Activated CD8-positive, alpha-beta memory T cell treated with anti-CD3 and anti-CD28 coated beads for 1 hour (primary cell): Measurements from ENCODE around the gene CTRB1.
"Not testable (repeated sequence)": the region's sequence is repeated elsewhere in the genome, so short reads cannot be mapped to it uniquely, and the experiment has no call there.

Experiments
- DNase-seq, 2 donors: peaks; one replicate each; pipeline ENCODE4 v3.0.0-alpha.2; 2020; ENCODE audit warnings: low read depth in 1 of 2; ENCODE audit errors: extremely low read depth in 1 of 2

The CTRB1 gene

DNA sequence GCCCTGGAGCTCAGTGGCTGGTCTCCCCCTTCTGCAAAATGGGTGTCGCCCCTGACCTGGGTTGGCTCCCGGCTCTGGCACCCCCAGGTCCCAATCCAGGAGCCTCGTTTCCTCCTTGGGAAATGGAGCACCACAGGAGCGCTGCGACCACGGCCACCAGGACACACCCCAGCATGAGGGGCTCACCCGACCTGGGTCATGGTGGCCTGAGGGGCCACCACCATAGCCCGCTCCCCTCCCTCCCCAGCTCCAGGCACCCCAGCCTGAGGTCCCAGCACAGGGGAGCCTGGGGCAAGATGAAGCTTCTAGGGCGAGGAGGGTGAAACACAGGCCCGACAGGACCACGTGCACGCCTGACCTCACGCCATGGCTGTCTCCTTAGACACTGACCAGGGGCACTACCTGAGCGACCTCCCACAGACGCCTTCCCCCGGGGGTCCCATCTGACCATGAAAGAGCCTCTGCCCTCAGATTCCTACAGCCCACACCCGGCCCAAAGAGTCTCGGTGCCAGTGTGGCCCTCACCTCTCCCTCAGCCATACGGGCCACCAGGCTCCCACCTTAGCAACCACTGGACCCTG is 20.8 kb downstream of the CTRB1 start:
- no peak for DNase-seq

DNA sequence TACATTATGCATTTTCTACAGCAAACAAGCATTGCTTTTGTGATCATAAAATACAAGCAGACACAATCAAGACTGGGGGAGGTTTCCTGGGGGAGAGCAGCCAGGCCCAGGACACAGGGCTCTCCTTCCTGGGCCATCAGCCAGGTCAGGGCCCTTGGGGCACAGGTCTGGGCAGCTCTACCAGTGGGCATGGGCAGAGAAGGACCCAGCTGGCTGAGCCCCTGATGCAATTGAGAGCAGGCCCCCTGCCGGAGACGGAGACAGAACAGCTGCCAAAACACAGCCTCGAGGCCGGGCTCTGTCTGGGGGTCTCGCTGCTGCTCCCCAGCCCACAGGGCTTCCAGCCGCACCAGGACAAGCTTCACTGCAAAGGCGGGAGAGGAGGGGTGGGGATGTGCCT is 21.8 kb downstream of the CTRB1 start:
- DNase-seq = not testable (repeated sequence)

DNA sequence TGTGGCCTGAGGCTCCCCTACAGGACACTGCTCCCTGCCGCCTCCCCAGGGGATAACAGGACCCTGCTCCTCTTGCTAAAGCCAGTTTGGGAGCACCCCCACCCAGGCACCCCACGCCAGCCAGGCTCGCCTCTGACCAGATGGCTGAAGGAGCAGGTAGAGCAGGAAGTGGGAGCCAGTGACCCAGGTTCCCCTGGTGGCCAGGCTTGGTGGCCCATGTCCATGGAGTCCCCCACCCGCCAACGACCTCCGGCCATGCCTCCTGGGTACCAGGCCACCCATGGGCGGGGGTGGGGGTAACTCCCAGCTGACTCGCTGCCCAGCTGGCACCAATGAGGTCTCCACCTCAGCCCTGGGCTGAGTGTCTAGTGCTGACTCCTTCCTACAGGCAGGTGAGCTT is 22.6 kb downstream of the CTRB1 start:
- no peak for DNase-seq

DNA sequence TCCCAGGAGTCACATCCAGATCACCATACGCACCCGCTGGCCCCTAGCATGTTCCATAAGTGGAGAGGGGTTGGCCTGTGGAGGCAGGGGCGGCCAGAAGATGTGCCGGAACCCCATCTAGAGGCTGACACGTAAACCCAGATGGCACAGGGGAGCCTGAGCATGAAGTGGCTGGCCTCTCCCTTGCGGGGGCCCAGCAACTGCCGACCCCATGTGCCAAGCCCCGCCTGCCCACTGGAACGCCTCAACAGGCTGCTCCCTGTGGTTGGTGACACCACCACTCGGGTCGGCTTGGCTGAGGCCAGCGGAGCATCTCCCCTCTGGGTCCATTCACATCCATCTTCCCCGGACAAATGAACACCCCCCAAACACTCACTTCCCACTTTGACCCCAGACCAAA is 23.2 kb downstream of the CTRB1 start:
- DNase-seq = no peak

DNA sequence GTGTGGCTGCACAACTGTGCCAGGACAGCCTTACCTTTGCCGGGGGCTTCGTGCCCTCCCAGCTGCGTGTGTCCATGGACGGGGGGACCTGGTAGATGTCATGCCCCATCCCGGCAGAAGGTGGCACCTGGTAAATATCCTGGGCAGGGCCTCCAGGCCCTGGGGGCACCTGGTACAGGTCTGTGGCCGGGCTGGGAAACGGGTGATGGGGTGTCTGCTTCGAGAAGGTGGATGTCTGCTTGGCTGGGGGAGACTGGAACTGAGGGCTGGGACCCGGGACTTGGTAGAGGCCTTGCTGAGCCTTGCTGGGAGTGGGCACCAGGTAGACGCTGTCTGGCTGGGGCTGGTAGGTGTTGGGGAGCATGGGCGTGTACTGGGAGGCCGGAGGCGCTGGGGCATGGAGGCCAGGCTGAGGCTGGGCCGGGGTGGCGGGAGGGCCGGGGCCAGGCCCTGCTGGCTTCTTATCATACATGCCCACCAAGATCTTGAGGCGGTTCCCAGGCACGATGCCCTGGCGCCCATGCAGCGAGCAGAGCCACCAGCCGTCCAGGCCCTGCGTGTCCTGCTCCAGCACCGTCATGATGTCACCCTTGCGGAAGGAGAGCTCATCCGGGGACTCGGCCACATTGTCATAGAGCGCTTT is 23.8 kb downstream of the CTRB1 start:
- not testable (repeated sequence) for DNase-seq

DNA sequence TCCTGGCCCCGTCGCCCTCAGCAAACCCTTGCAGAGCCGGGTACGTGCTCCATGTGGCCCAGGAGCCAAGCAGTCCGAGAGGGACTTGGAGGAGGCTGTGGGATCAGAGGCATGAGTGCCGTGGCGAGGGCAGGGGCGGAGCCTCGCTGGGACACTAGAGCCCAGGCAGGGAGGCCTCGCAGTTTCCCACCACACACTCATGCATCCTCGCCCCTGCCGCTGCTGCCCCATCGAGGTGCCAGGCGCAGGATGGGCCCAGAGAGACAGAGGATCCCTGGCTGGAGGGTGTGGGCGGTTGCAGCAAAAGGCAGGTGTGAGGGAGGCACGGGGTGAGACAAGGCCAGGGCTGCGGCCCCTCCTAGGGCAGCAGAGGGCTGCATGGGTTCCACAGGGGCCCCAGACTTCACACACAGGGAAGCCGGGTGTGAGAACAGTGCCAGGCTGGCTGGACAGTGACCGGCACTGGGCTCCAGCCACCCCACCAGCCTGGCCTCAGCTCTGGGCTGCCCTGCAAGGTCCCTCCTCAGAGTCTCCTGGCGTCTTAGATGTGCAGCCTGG is 25.0 kb downstream of the CTRB1 start:
- DNase-seq = no peak

DNA sequence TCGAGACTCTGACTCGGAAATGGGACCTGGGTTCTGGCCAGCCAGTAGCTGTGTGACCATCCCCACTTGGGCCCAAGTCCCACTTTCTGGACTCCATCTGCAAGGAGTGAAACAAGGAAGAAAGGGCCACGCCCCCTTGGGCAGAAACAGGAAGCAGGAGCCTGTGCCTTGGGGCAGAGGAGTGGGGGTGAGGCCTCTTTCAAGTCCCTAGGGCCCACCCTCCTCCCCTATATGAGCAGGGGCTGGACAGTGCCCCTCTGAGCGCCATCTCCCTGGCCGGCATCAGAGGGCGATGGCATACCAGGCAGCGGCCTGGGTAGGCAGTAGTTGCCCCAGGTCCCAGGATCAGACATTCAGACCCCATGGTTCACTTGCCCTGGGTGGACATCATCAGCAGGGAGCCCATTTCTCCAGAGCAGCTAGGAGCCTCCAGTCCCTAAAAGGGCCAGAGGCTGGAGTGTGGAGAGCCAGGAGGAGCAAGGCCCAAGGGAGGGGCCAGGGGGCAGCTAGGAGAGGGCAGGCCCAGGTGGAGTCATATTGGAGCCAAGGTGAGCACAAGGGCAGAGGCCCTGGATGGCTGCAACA is 25.5 kb downstream of the CTRB1 start:
- no peak for DNase-seq

DNA sequence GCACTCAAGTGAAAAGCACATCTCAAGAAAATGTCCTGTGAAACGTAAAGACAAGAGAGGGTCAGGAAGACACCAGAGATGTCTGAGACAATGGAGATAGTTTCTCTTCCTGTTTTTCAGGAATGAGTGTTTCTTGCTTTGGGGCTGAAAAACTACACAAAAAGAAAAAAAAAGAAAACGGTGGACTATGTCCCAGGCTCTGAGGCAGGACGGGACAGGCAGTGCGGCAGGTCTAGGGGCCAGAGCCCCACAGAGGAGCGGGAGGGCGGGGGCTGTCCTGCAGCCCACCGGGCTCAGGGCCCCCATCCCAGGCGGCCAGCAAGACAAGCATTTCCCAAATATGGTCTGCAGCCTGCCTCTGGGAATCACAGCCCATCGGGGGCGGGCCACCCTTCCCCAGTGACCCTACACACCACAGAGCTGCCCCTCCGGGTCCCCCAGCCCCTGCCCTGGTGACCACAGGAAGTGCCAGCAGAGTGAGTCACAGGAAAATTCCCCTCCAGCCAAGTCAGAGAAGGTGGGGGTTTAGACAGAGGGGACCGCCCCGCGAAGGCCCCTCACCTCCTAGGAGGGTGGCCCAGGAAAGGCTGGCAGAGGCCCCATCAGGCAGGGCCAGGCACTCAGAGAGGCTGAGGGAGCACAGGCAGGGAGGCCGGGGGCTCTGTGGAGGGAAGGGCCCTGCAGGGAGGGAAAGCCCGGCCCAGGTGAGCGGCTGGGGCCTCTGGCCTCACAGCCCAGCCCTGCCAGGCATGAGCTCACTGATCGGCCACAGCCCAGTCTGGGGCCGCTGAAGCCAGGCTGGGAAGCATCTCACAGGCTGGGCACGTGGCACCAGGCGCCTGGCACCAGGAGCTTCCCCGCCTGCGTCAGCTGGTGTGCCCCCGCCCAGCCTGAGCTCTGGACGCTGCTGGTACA is 26.3 kb downstream of the CTRB1 start:
- DNase-seq = no peak

DNA sequence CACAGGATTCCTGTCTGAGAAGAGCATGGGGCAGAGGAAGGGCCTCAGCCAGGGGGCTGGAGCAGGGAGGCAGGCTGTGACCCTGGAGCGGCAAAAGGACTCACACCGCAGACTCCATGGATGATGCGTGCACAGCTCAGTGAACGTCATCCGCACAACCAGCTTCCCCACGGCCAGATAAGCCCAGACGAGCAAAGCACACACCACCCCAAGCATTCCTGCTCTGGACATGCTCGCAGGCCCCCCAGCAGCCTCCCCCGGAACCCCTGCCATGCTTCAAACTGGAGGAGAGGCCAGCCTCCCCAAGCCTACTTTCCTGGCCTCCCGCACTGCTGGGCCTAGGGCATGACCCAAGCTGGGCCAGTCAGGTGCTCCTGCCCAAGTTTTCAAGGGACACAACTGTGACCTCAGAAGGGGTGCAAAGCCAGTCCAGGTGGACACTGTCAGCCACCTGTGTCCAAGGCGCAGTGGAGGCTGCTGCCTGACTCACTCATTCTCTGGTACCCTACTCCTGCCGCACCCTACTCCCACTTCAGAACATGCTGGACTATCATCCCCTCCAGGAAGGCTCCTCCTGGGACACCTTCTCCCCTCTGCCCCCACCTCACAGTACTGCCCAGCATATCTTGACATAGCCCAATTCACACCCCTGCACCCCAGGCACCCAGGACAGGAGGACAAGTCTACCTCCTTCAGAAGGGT is 27.9 kb downstream of the CTRB1 start:
- no peak for DNase-seq

DNA sequence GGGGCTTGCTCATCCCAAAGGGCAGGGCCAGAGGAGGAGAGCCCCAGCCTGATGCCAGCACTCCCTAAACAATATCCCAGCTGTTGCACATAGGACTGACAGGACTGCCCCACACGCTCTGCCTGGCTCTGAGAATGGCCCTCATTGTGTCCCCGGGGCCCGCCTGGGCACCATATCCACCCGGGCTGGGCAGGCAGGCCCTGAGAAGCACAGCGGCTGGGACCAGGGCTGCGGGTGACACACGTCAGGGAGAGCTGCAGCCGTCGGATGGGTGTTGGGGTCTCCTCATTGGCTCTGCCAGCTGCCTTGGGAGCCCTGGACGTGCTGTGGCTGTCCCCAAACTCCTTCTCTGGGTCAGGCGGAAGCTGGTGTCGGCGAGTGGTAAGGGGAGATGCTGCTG is 28.5 kb downstream of the CTRB1 start:
- no peak for DNase-seq

DNA sequence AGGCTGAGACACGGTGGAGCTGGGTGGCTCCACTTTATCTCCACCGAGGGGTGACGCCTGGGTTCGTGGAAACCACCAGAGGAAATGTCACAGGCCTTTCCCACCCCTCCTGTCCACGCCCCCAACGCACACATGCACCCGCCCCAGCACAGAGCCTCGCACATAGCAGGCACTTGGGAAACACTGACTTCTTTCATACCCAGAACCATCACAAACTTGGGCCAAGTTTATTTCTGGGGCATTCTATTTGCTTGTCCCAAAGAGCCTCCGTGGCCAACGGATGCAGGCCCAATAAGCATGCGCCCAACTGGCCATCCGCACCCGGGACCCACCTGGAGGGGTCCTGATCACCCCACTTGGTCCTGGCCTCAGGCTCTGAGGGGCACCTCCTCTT is 29.4 kb downstream of the CTRB1 start:
- no peak for DNase-seq

DNA sequence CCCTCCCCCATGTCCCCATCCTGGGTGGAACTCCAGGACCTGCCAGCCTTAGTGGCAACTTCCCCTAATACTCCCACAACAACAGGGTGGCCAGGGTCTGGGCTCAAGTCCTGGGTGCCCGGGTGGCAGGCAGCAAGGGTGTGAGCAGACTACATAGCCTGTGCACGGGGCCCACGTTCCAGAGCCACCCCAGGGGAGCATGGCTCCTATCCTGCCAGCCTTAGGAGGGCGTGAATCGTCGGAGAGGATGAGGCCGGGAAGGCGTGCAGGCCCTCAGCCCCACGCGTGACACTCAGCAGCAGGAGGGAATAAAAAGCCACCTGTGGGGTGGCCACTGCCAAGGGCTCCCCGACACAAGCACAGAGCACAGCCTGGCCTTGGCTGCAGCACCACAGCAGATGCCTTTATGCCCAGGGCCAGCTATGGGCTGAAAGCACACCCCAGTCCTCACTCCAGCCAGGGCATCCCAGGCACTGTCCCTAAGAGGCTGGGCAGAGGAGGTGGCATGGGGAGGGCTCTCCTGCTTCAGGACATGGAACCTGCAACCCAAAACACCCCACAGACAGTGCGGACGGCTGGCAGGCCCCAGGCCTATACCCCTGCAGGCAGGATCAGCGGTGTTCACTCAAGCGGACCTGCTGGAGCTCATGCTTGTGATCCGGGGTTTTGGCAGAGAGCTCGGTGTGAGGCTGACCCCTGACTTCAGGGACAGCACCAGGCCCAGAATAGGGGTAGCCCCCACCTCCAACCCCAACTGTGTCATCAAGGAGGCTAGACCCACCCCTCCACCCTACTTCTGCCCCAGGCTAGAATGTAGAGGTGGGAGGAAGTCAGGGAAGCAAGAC is 30.0 kb downstream of the CTRB1 start:
- no peak for DNase-seq

DNA sequence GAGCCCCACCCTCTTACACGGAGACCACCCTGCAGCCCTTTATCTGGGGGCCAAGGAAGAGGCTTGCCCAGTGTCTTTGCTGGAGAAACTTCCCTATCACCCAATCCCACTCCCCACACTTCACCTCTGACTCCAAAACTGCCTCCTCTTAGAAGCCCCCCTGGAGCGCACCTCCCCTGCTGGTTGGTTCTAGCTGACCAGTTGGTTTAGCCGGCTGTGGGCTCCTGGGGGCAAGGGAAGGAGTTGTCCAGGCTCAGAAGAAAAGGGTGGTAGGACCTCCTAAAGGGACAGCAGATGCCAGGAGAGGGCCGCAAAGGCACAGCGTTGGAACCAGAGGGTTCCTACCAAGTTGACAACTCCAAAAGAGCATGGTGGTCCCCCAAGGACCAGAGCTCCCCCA is 30.7 kb downstream of the CTRB1 start:
- no peak for DNase-seq

DNA sequence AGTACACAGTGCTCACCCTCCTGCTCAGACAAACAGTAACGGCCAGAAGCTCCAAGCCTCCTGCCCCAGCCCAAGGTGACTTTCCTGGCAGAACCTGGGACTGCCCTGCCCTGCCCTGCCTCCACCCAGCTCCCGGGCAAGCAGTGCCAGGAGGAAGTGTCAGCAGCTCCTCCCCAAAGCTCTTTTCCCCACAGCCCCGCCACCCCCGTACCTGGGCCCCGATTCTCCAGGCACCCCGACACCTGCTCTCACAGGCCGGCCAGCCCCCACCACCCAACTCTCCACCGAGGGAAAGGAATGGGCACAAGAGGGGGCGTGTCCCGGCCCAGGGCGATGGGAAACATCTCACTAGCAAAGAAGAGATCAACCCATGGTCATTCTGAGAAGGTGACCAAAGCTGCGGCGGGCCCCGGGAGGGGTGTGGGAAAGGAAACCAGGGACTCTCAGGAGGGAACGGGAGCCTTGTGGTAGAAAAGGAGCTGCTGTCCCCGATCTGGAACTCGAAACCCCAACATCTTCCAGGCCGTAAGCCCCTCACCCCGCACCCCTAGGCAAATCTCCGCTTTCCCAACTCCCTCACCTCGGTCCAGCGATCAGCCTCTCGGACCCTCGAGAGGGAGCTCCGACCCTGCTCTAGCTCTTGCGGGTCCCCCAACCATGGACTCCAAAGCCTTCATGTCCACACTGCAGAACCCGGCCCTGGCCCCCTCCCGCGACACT is 31.5 kb downstream of the CTRB1 start:
- DNase-seq = no peak

DNA sequence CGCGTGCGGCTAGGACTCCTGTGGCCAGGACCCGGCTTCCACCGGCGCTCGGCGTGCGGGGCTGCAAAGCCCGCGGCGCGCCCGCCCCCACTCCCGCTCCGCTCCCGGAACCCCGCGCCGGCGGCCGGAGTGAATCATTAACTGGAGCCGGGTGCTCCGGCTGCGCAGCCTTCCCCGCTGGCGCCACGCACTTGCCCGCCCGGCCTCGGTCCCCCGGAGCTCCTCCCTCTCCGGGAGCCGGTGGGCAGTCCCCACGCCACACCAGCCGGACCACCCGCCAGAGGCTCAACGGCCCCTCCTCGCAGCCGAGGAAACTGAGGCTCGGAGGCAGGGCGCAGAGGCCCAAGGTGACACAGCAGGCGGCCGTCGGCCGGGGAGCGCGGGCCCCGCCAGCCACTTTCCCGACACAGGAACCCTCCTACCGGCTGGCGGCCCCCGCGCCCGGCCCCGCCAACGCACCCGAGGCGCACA is 32.1 kb downstream of the CTRB1 start:
- no peak for DNase-seq

DNA sequence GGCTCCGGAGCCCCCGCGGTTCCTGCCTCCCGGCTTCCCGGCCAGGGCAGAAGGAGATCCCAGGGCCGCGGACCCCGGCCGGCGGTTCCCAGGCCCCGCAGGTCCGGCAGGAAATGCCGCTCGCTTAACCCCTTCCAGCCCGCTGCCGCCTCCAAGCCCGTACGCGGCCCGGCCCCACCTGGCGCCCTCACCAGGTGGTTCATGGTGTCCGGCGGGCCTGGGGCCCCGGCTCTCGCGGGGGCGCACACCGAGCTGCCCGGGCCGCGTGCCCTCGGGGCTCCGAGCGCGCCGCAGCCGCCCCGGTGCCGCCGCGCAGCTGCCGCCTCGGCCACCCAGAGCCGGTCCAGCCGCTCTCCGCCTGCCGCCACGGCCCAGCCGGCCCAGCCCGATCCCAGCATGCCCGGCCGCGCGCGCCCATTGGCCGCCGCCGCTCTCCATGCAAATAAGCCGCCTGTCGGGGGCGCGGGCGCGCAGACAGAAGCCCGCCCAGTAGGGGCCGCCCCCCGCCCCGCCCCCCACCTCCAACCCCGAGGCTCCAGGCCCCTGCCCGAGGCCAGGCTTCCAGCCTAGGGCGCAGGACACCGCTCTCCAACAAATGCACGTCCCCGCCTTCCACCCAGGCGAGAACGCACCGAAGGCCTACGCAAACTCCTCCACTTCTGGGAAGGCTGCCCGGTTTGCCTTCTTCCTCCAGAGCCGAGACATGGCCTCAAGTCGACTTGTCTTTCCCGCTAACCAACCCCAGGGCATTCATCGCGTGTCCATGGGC is 32.7 kb downstream of the CTRB1 start, which contains the start of gene BCAR1:
Gene BCAR1, minus strand, starts transcription at position 345 of the 769 bp plus-strand sequence. Its CDS starts 142 bp downstream, at position 203.
- no peak for DNase-seq

DNA sequence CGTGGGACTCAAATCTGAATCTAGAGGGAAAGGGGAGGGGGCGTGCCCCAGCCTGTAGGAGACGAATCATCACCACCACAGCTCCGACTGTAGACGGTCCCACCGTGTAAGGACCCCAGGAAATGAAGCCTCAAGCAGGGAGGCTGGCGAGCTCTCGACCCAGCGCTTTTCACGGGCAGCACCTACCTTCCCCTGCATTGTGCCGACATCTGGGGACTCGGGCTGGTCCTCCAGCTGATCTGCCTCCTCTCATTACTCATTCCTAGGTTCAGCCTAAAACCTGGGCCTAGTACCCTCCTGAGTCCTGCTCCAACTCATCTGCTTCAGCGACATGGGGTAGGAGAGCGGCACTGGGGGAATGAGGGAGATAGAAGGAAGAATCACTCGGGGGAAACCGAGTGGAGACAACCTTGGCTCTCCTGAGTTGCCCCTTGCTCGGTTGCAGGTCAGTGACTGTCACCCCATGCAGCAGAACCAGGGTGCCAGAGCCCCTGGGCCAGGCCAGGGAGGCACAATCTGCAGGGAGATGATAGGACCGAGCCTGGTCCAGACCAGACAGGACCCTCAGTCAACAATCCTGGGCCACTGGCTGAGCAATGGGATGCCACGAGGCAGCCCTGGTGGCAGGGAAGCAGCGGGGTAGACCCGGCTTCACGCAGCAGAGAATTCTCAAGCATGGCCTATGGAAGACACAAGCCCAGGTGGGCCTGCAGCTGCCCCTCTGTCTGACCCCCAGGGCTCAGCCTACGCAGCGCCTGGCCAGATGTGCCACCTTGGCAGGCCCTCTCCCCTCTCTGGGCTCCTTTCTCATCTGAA is 33.5 kb downstream of the CTRB1 start:
- DNase-seq = no peak
